Measurements from ENCODE around the gene GSDME.

- TF ChIP-seq POLR2AphosphoS5 (IDR thresholded peaks at IDR 0.05; ENCODE audit: low read depth, low read length), result no peak
- TF ChIP-seq ZNF274 (IDR thresholded peaks at IDR 0.05; ENCODE audit: low read depth, low read length), result no peak
- TF ChIP-seq SP1 (IDR thresholded peaks at IDR 0.05; ENCODE audit: low read depth), result no peak
- no peak for TF ChIP-seq EZH2phosphoT487 (IDR thresholded peaks at IDR 0.05; ENCODE audit: borderline replicate concordance)
- TF ChIP-seq EZH2 (IDR thresholded peaks at IDR 0.05), result no peak
- no peak for TF ChIP-seq POLR2A (IDR thresholded peaks at IDR 0.05; ENCODE audit: borderline replicate concordance, extremely low read depth, insufficient read depth, insufficient read length)
- TF ChIP-seq CTCF (IDR thresholded peaks at IDR 0.05 in 2 of 3, conservative IDR thresholded peaks at IDR 0.05 in 1 of 3; ENCODE audit: borderline replicate concordance in 1 of 3, insufficient read depth in 1 of 3, low read depth in 2 of 3, low read length in 2 of 3), result no peak
- TF ChIP-seq YY1 (IDR thresholded peaks at IDR 0.05; ENCODE audit: extremely low read depth, insufficient replicate concordance, low read depth, low read length), result no peak
- TF ChIP-seq SRF (IDR thresholded peaks at IDR 0.05; ENCODE audit: low read depth), result no peak
- TF ChIP-seq JUND (IDR thresholded peaks at IDR 0.05), result no peak
- no peak for TF ChIP-seq CEBPB (IDR thresholded peaks at IDR 0.05; ENCODE audit: low read depth)
- TF ChIP-seq REST (IDR thresholded peaks at IDR 0.05; ENCODE audit: low read depth), result no peak
Measured at GRCh38 chr7:24690251-24690650, 67.0 kb downstream of the GSDME start.
